ENCODE results near the gene MBP.
"Not testable (repeated sequence)": the region's sequence is repeated elsewhere in the genome, so short reads cannot be mapped to it uniquely, and the experiment has no call there.

MBP gene

GRCh38 chr18:76982038-76982437 is 150.5 kb downstream of the MBP start:
- DNase-seq = no peak

GRCh38 chr18:76981396-76981968 is 151.1 kb downstream of the MBP start:
- DNase-seq = peak in 1 of 2 experiments; percentile 24

- DNase-seq = no peak
Observed at GRCh38 chr18:76980663-76981395, 151.8 kb downstream of the MBP start.

GRCh38 chr18:76979906-76980305 is 152.7 kb downstream of the MBP start:
- DNase-seq = no peak

- DNase-seq = no peak
Observed at GRCh38 chr18:76979111-76979751, 153.4 kb downstream of the MBP start.

- no peak for DNase-seq
Observed at GRCh38 chr18:76978616-76979015, 154.0 kb downstream of the MBP start.

- DNase-seq = no peak
Observed at GRCh38 chr18:76977684-76978232, 154.8 kb downstream of the MBP start.

- peak; percentile 40 to 43 for DNase-seq
Observed at GRCh38 chr18:76977108-76977621, 155.4 kb downstream of the MBP start.

GRCh38 chr18:76975577-76976110 is 156.9 kb downstream of the MBP start:
- DNase-seq = no peak

GRCh38 chr18:76974386-76974785 is 158.2 kb downstream of the MBP start:
- no peak for DNase-seq

- no peak for DNase-seq
Observed at GRCh38 chr18:76973520-76974266, 158.9 kb downstream of the MBP start.

GRCh38 chr18:76972846-76973519 is 159.6 kb downstream of the MBP start:
- DNase-seq = no peak

- DNase-seq = no peak
Observed at GRCh38 chr18:76972241-76972640, 160.3 kb downstream of the MBP start.

GRCh38 chr18:76970770-76971559 is 161.6 kb downstream of the MBP start:
- peak; percentile 44 to 57 for DNase-seq

- DNase-seq = no peak
Observed at GRCh38 chr18:76967721-76968472, 164.7 kb downstream of the MBP start.

GRCh38 chr18:76967299-76967698 is 165.3 kb downstream of the MBP start:
- DNase-seq = not testable (repeated sequence)

GRCh38 chr18:76965555-76966151 is 166.9 kb downstream of the MBP start:
- peak in 1 of 2 experiments; percentile 23 for DNase-seq

- DNase-seq = no peak
Observed at GRCh38 chr18:76963936-76964335, 168.6 kb downstream of the MBP start.

GRCh38 chr18:76962851-76963250 is 169.7 kb downstream of the MBP start:
- no peak for DNase-seq

GRCh38 chr18:76960528-76961035 is 172.0 kb downstream of the MBP start:
- DNase-seq = peak in 1 of 2 experiments; percentile 7
